Measurements from ENCODE around the gene UMAD1.

UMAD1 gene

GRCh38 chr7:7687800-7688199 lies 47.2 kb downstream of the UMAD1 start:
- H3K4me3 ChIP-seq (ENCODE audit: low read depth, low read length) = no peak overlapping the region

GRCh38 chr7:7688310-7688709 lies 47.8 kb downstream of the UMAD1 start:
- H3K4me3 ChIP-seq (ENCODE audit: low read depth, low read length) = no peak overlapping the region

GRCh38 chr7:7688956-7689355 lies 48.4 kb downstream of the UMAD1 start:
- H3K4me3 ChIP-seq (ENCODE audit: low read depth, low read length) = no peak overlapping the region

GRCh38 chr7:7693881-7694280 lies 53.3 kb downstream of the UMAD1 start:
- no peak overlapping the region for H3K4me3 ChIP-seq (ENCODE audit: low read depth, low read length)

GRCh38 chr7:7694542-7694941 lies 54.0 kb downstream of the UMAD1 start:
- H3K4me3 ChIP-seq (ENCODE audit: low read depth, low read length) = no peak overlapping the region

- no peak overlapping the region for H3K4me3 ChIP-seq (ENCODE audit: low read depth, low read length)
These were observed 54.7 kb downstream of the UMAD1 start for GRCh38 chr7:7695111-7695817.

- H3K4me3 ChIP-seq (ENCODE audit: low read depth, low read length) = no peak overlapping the region
These were observed 56.0 kb downstream of the UMAD1 start for GRCh38 chr7:7696458-7697119.

- H3K4me3 ChIP-seq (ENCODE audit: low read depth, low read length) = no peak overlapping the region
These were observed 58.4 kb downstream of the UMAD1 start for GRCh38 chr7:7698930-7699329.

GRCh38 chr7:7699380-7699779 lies 58.8 kb downstream of the UMAD1 start:
- H3K4me3 ChIP-seq (ENCODE audit: low read depth, low read length) = no peak overlapping the region

- no peak overlapping the region for H3K4me3 ChIP-seq (ENCODE audit: low read depth, low read length)
These were observed 59.4 kb downstream of the UMAD1 start for GRCh38 chr7:7699970-7700369.

GRCh38 chr7:7701527-7701926 lies 61.0 kb downstream of the UMAD1 start:
- H3K4me3 ChIP-seq (ENCODE audit: low read depth, low read length) = no peak overlapping the region

GRCh38 chr7:7702826-7703225 lies 62.3 kb downstream of the UMAD1 start:
- no peak overlapping the region for H3K4me3 ChIP-seq (ENCODE audit: low read depth, low read length)

GRCh38 chr7:7703427-7703826 lies 62.9 kb downstream of the UMAD1 start:
- H3K4me3 ChIP-seq (ENCODE audit: low read depth, low read length) = no peak overlapping the region

GRCh38 chr7:7704867-7705266 lies 64.3 kb downstream of the UMAD1 start:
- no peak overlapping the region for H3K4me3 ChIP-seq (ENCODE audit: low read depth, low read length)

GRCh38 chr7:7705318-7705717 lies 64.8 kb downstream of the UMAD1 start:
- H3K4me3 ChIP-seq (ENCODE audit: low read depth, low read length) = no peak overlapping the region

- no peak overlapping the region for H3K4me3 ChIP-seq (ENCODE audit: low read depth, low read length)
These were observed 65.6 kb downstream of the UMAD1 start for GRCh38 chr7:7706101-7706511.

GRCh38 chr7:7706556-7707172 lies 66.1 kb downstream of the UMAD1 start:
- H3K4me3 ChIP-seq (ENCODE audit: low read depth, low read length) = no peak overlapping the region

GRCh38 chr7:7707246-7707645 lies 66.7 kb downstream of the UMAD1 start:
- H3K4me3 ChIP-seq (ENCODE audit: low read depth, low read length) = no peak overlapping the region

GRCh38 chr7:7707806-7708205 lies 67.3 kb downstream of the UMAD1 start:
- H3K4me3 ChIP-seq (ENCODE audit: low read depth, low read length) = no peak overlapping the region

- H3K4me3 ChIP-seq (ENCODE audit: low read depth, low read length) = no peak overlapping the region
These were observed 68.7 kb downstream of the UMAD1 start for GRCh38 chr7:7709291-7709690.

GRCh38 chr7:7710469-7710868 lies 69.9 kb downstream of the UMAD1 start:
- no peak overlapping the region for H3K4me3 ChIP-seq (ENCODE audit: low read depth, low read length)

GRCh38 chr7:7713730-7714129 lies 73.2 kb downstream of the UMAD1 start:
- H3K4me3 ChIP-seq (ENCODE audit: low read depth, low read length) = no peak overlapping the region

Measured in iPS-11a (cell line).